DND-41 (cell line): ENCODE data around the gene CMTM7.

ENCODE experiments used
- ATAC-seq: fragments of 200-7000 bp; cut with Tn5 transposase; 3 replicates; pipeline ENCODE4 v1.9.1; 2021; ENCODE audit warnings: low read depth; ENCODE audit not compliant: insufficient read depth
- DNase-seq: peaks from one replicate; pipeline ENCODE4 v3.0.0-alpha.2; 2020
- H2AFZ ChIP-seq: 2 replicates; pipeline ENCODE4 v1.6.0; 2012; ENCODE audit warnings: low read depth, low read length
- H3K27ac ChIP-seq: 2 replicates; pipeline ENCODE4 v1.5.1; 2012; ENCODE audit warnings: low read length, inconsistent platforms
- H3K27me3 ChIP-seq: fragments of 200-600 bp; sonication (generic); 2 replicates; pipeline ENCODE4 v1.6.0; 2012; ENCODE audit warnings: low read length, mild to moderate bottlenecking, inconsistent platforms; ENCODE audit not compliant: insufficient read depth, poor library complexity
- H3K36me3 ChIP-seq: 2 replicates; pipeline ENCODE4 v1.5.1; 2012; ENCODE audit warnings: low read length, inconsistent platforms; ENCODE audit not compliant: insufficient read depth
- H3K4me1 ChIP-seq: 2 replicates; pipeline ENCODE4 v1.5.1; 2012; ENCODE audit warnings: mild to moderate bottlenecking, low read length; ENCODE audit not compliant: insufficient read depth
- H3K4me2 ChIP-seq: 2 replicates; pipeline ENCODE4 v1.6.0; 2012; ENCODE audit warnings: mild to moderate bottlenecking, moderate library complexity, low read length, inconsistent platforms; ENCODE audit not compliant: insufficient read depth
- H3K4me3 ChIP-seq, 2 experiments: fragments of 200-600 bp in 1 of 2; shearing (Covaris generic) in 1 of 2; 2 replicates each; pipeline ENCODE4 v1.5.1; 2012 to 2016; ENCODE audit warnings: inconsistent platforms in 2 of 2, low read length in 2 of 2, mild to moderate bottlenecking in 2 of 2, low read depth in 1 of 2, moderate library complexity in 1 of 2
- H3K79me2 ChIP-seq: 2 replicates; pipeline ENCODE4 v1.6.0; 2012; ENCODE audit warnings: low read length, inconsistent platforms; ENCODE audit not compliant: insufficient read depth
- H3K9ac ChIP-seq: 2 replicates; pipeline ENCODE4 v1.6.0; 2012; ENCODE audit warnings: low read depth, mild to moderate bottlenecking, inconsistent platforms, low read length, moderate library complexity
- H3K9me3 ChIP-seq: 2 replicates; pipeline ENCODE4 v1.5.1; 2012; ENCODE audit warnings: low read length, moderate library complexity, mild to moderate bottlenecking, inconsistent platforms; ENCODE audit not compliant: insufficient read depth, severe bottlenecking
- H4K20me1 ChIP-seq: 2 replicates; pipeline ENCODE4 v1.6.0; 2012; ENCODE audit warnings: low read length; ENCODE audit not compliant: insufficient read depth
- CTCF ChIP-seq: IDR thresholded peaks from 2 replicates; pipeline ENCODE4 v1.5.1; 2012; ENCODE audit warnings: borderline replicate concordance, low read length, moderate library complexity, mild to moderate bottlenecking; ENCODE audit not compliant: poor library complexity, severe bottlenecking; ENCODE audit errors: extremely low read depth
- EZH2 ChIP-seq: IDR thresholded peaks from 3 replicates; pipeline ENCODE4 v1.6.1; 2012; ENCODE audit warnings: borderline replicate concordance, low read depth, mild to moderate bottlenecking, moderate library complexity, low read length, inconsistent platforms; ENCODE audit not compliant: severe bottlenecking

Gene CMTM7

GRCh38 chr3:32435911-32436815 lies 44.5 kb downstream of the CMTM7 start:
- Histone ChIP-seq H4K20me1 (no peaks in the 10 kb centered on the region), H3K27ac (peak overlapping the region; percentile 47), H3K79me2 (peaks cover 65% of the 10 kb centered on the region), H3K9me3 (no peaks in the 10 kb centered on the region), H3K9ac (no peak overlapping the region), H3K4me2 (no peak overlapping the region), H3K4me1 (peaks cover 39% of the 10 kb centered on the region), H2AFZ (no peak overlapping the region), H3K4me3 (no peak overlapping the region), H3K36me3 (no peaks in the 10 kb centered on the region), H3K27me3 (no peaks in the 10 kb centered on the region)
- TF ChIP-seq EZH2 = no peak
- no peak for TF ChIP-seq CTCF
- DNase-seq = peak; percentile 54
- ATAC-seq = peak; percentile 70

GRCh38 chr3:32436816-32437189 lies 45.1 kb downstream of the CMTM7 start:
- Histone ChIP-seq H3K27ac (peak overlapping the region; percentile 47; the same call in 1 of the 2 replicates), H3K27me3 (no peaks in the 10 kb centered on the region), H2AFZ (no peak overlapping the region), H3K4me2 (no peak overlapping the region), H3K9me3 (no peaks in the 10 kb centered on the region), H3K4me1 (peaks cover 33% of the 10 kb centered on the region), H3K36me3 (0 out of 2 replicates have a peak, but pooled peaks cover 1% of the 10 kb centered on the region), H4K20me1 (no peaks in the 10 kb centered on the region), H3K9ac (no peak overlapping the region), H3K79me2 (peaks cover 59% of the 10 kb centered on the region), H3K4me3 (no peak overlapping the region)
- ATAC-seq (no peak), DNase-seq (no peak)
- no peak for TF ChIP-seq EZH2
- TF ChIP-seq CTCF = no peak

- Histone ChIP-seq H3K9me3 (no peaks in the 10 kb centered on the region), H3K4me3 (no peak overlapping the region), H3K36me3 (0 out of 2 replicates have a peak, but pooled peaks cover 4% of the 10 kb centered on the region), H2AFZ (no peak overlapping the region), H3K4me1 (peaks cover 22% of the 10 kb centered on the region), H3K27me3 (no peaks in the 10 kb centered on the region), H3K79me2 (peaks cover 48% of the 10 kb centered on the region), H4K20me1 (no peaks in the 10 kb centered on the region), H3K9ac (no peak overlapping the region), H3K27ac (no peak overlapping the region), H3K4me2 (no peak overlapping the region)
- ATAC-seq = peak; percentile 56; the same call in 2 of the 3 replicates
- no peak for DNase-seq
- TF ChIP-seq EZH2 (no peak), CTCF (no peak)
These were observed 46.2 kb downstream of the CMTM7 start for GRCh38 chr3:32437896-32438295.
